IMR-90 (cell line): ENCODE data around the gene TFB2M. TPM values are rescaled to one million over a fixed set of nuclear protein-coding genes. Genes with fewer than 3 reads are reported as not detected.
A peak's percentile ranks its signal among the peaks of the same experiment; 100 is the strongest.

Experiments
- ATAC-seq: fragments of 200-7000 bp; cut with Tn5 transposase; 2 replicates; pipeline ENCODE4 v1.9.1; 2020; ENCODE audit warnings: low read depth, mild to moderate bottlenecking, moderate library complexity
- BruUV-seq: library from RNA; stranded (reverse); fragments of 400-500 nt; replicated peaks from 2 replicates; lab custom pipeline; 2021; lab: Mats Ljungman, UMichigan
- CTCF ChIA-PET: fragments of 300-600 bp; formaldehyde crosslinking; extraction: SDS; loops from one replicate; lab custom pipeline; 2021; ENCODE audit warnings: antibody characterized with exemption; lab: Yijun Ruan, JAX
- POLR2A ChIA-PET: fragments of 300-600 bp; sonication (Branson Sonifier 250); formaldehyde crosslinking; loops from one replicate; lab custom pipeline; 2022; ENCODE audit warnings: antibody characterized with exemption; ENCODE audit not compliant: unreplicated experiment; lab: Charles Lee
- DNase-seq: peaks from one replicate; pipeline ENCODE4 v3.0.0; 2013
- H2AFZ ChIP-seq: replicated peaks from 2 replicates; pipeline ENCODE3; 2013; ENCODE audit warnings: low read length, mild to moderate bottlenecking; ENCODE audit not compliant: poor library complexity
- H2AK5ac ChIP-seq: 2 replicates; pipeline ENCODE4 v1.6.1; 2013; ENCODE audit warnings: low read depth, low read length, inconsistent platforms
- H2AK9ac ChIP-seq: replicated peaks from 2 replicates; pipeline ENCODE3; 2013; ENCODE audit warnings: mild to moderate bottlenecking, low read depth, low read length, moderate library complexity; ENCODE audit not compliant: poor library complexity
- H2BK120ac ChIP-seq: 2 replicates; pipeline ENCODE4 v1.6.1; 2013; ENCODE audit warnings: low read depth, low read length, inconsistent platforms
- H2BK15ac ChIP-seq: 3 replicates; pipeline ENCODE4 v1.6.1; 2013; ENCODE audit warnings: low read depth, low read length, inconsistent platforms
- H2BK20ac ChIP-seq: 2 replicates; pipeline ENCODE4 v1.6.1; 2013; ENCODE audit warnings: low read depth, mild to moderate bottlenecking, inconsistent platforms, low read length, moderate library complexity
- H2BK5ac ChIP-seq: 2 replicates; pipeline ENCODE4 v1.6.1; 2013; ENCODE audit warnings: mild to moderate bottlenecking, low read depth, low read length, inconsistent platforms; ENCODE audit not compliant: poor library complexity, severe bottlenecking
- H3K14ac ChIP-seq: replicated peaks from 2 replicates; pipeline ENCODE4 v1.6.1; 2013; ENCODE audit warnings: low read depth, low read length, inconsistent platforms
- H3K18ac ChIP-seq: 2 replicates; pipeline ENCODE4 v1.6.1; 2013; ENCODE audit warnings: low read depth, low read length, control low read depth
- H3K23ac ChIP-seq: 2 replicates; pipeline ENCODE4 v1.6.1; 2013; ENCODE audit warnings: low read depth, low read length, inconsistent platforms
- H3K27ac ChIP-seq: 2 replicates; pipeline ENCODE4 v1.5.1; 2013; ENCODE audit warnings: mild to moderate bottlenecking, control low read depth, low read length; ENCODE audit not compliant: insufficient read depth
- H3K27me3 ChIP-seq: 2 replicates; pipeline ENCODE4 v1.6.1; 2013; ENCODE audit warnings: low read length; ENCODE audit not compliant: control insufficient read depth, insufficient read depth
- H3K36me3 ChIP-seq: 2 replicates; pipeline ENCODE4 v1.6.1; 2013; ENCODE audit warnings: low read length, mixed read lengths; ENCODE audit not compliant: control insufficient read depth, insufficient read depth
- H3K4ac ChIP-seq: 2 replicates; pipeline ENCODE4 v1.6.1; 2013; ENCODE audit warnings: low read depth, low read length, inconsistent platforms
- H3K4me1 ChIP-seq: 2 replicates; pipeline ENCODE4 v1.6.1; 2013; ENCODE audit warnings: low read length, mixed read lengths; ENCODE audit not compliant: control insufficient read depth, insufficient read depth
- H3K4me2 ChIP-seq: 2 replicates; pipeline ENCODE4 v1.6.1; 2013; ENCODE audit warnings: low read depth, mild to moderate bottlenecking, control low read depth, low read length, moderate library complexity
- H3K4me3 ChIP-seq: 2 replicates; pipeline ENCODE4 v1.5.1; 2013; ENCODE audit warnings: low read depth, mild to moderate bottlenecking, control low read depth, low read length, moderate library complexity; ENCODE audit not compliant: insufficient read depth
- H3K56ac ChIP-seq: 2 replicates; pipeline ENCODE4 v1.6.1; 2013; ENCODE audit warnings: low read length, inconsistent platforms; ENCODE audit not compliant: insufficient read depth; ENCODE audit errors: extremely low read depth
- H3K79me1 ChIP-seq, 2 experiments: 2 replicates each; pipeline ENCODE4 v1.6.1; 2013; ENCODE audit warnings: low read length in 2 of 2, inconsistent platforms in 1 of 2, low read depth in 1 of 2
- H3K9ac ChIP-seq: 2 replicates; pipeline ENCODE4 v1.6.1; 2013; ENCODE audit warnings: low read depth, low read length, control low read depth
- H3K9me1 ChIP-seq: 2 replicates; pipeline ENCODE4 v1.6.1; 2013; ENCODE audit warnings: low read length, inconsistent platforms; ENCODE audit not compliant: insufficient read depth
- H3K9me3 ChIP-seq: 2 replicates; pipeline ENCODE4 v1.6.1; 2013; ENCODE audit warnings: low read length; ENCODE audit not compliant: control insufficient read depth, insufficient read depth
- H4K20me1 ChIP-seq: 2 replicates; pipeline ENCODE4 v1.6.1; 2013; ENCODE audit warnings: low read length, inconsistent platforms; ENCODE audit not compliant: insufficient read depth
- H4K5ac ChIP-seq: 2 replicates; pipeline ENCODE4 v1.6.1; 2013; ENCODE audit warnings: mild to moderate bottlenecking, low read depth, low read length, control low read depth
- H4K8ac ChIP-seq, 2 experiments: 2 replicates each; pipeline ENCODE4 v1.6.1; 2013; ENCODE audit warnings: low read depth in 2 of 2, low read length in 2 of 2, control low read depth in 1 of 2, inconsistent platforms in 1 of 2
- H4K91ac ChIP-seq: 2 replicates; pipeline ENCODE4 v1.6.1; 2013; ENCODE audit warnings: low read depth, low read length, inconsistent platforms; ENCODE audit not compliant: insufficient read depth
- CTCF ChIP-seq: conservative IDR thresholded peaks from 2 replicates; pipeline ENCODE4 v1.5.1; 2012; ENCODE audit warnings: mild to moderate bottlenecking, low read depth, low read length, improper control_type of control experiment
- MAFK ChIP-seq: IDR thresholded peaks from 2 replicates; pipeline ENCODE4 v1.6.1; 2012; ENCODE audit warnings: low read depth, low read length, improper control_type of control experiment
- MAZ ChIP-seq: IDR thresholded peaks from 2 replicates; pipeline ENCODE4 v1.6.1; 2012; ENCODE audit warnings: low read depth, mild to moderate bottlenecking, low read length, improper control_type of control experiment, moderate library complexity, borderline replicate concordance
- NFE2L2 ChIP-seq: fragments of 150-350 bp; IDR thresholded peaks from 2 replicates; pipeline ENCODE4 v1.6.1; 2016; ENCODE audit warnings: low read depth, mild to moderate bottlenecking, low read length
- POLR2A ChIP-seq: IDR thresholded peaks from 2 replicates; pipeline ENCODE4 v1.6.1; 2012; ENCODE audit warnings: mild to moderate bottlenecking, low read depth, low read length
- RAD21 ChIP-seq: IDR thresholded peaks from 2 replicates; pipeline ENCODE4 v1.6.1; 2012; ENCODE audit warnings: low read length, improper control_type of control experiment
- RCOR1 ChIP-seq: IDR thresholded peaks from 2 replicates; pipeline ENCODE4 v1.6.1; 2012; ENCODE audit warnings: mild to moderate bottlenecking, low read length, improper control_type of control experiment; ENCODE audit not compliant: insufficient replicate concordance
- SMC3 ChIP-seq: fragments of 150-350 bp; IDR thresholded peaks from 2 replicates; pipeline ENCODE4 v1.6.1; 2016; ENCODE audit warnings: low read depth, mild to moderate bottlenecking, antibody characterized with exemption, low read length, moderate library complexity
- WGBS, 2 experiments: methylation state at CpG; one replicate each; pipeline versions ENCODE4 v1.1.5 to v1.1.7; 2013; ENCODE audit warnings: missing lambda C conversion rate in 2 of 2; ENCODE audit not compliant: insufficient read length in 1 of 2; ENCODE audit errors: extremely low coverage in 2 of 2; 5-methylcytosine and 5-hydroxymethylcytosine counted together
- dilution Hi-C: fragments of 300-500 bp; cut with HindIII; formaldehyde crosslinking; loops from one replicate; pipeline ENCODE4 v1.14.3; 2018; ENCODE audit warnings: low sequenced_read_pairs; ENCODE audit not compliant: unreplicated experiment
- in situ Hi-C: fragments of 300-500 bp; cut with MboI; formaldehyde crosslinking; loops from 3 replicates; pipeline ENCODE4 v1.14.3; 2019; ENCODE audit warnings: low sequenced_read_pairs, inconsistent platforms, mixed read lengths
- intact Hi-C: fragments of 100-400 bp; cut with micrococcal nuclease; formaldehyde crosslinking; loops from 2 replicates; pipeline ENCODE4 v1.10.0; 2022
- polyA plus RNA-seq, 3 experiments: library from polyadenylated mRNA; depleted of rRNA; stranded (reverse); fragments of >200 nt; gene quantifications; 2 replicates each; pipeline ENCODE4 v1.2.3, GENCODE V29; 2012; ENCODE audit warnings: low replicate concordance in 1 of 3
- total RNA-seq: library from RNA; depleted of rRNA; stranded (reverse); fragments of >200 nt; gene quantifications from 2 replicates; pipeline ENCODE4 v1.2.3, GENCODE V29; 2012

TFB2M gene
- total and polyA plus RNA-seq, 2 of the 4 experiments (the other 2 are of a cell fraction): 13.3 to 15.7 TPM

GRCh38 chr1:246597971-246598370 is 31.9 kb upstream of the TFB2M start:
- Histone ChIP-seq H3K9ac (no peak overlapping the region), H4K91ac (no peak overlapping the region), H3K4me1 (peaks cover 11% of the 10 kb centered on the region), H2BK5ac (no peak overlapping the region), H3K23ac (no peak overlapping the region), H4K5ac (no peak overlapping the region), H2AFZ (no peak overlapping the region), H3K4me2 (no peak overlapping the region), H3K9me3 (no peaks in the 10 kb centered on the region), H2AK9ac (no peak overlapping the region), H3K14ac (0 out of 2 replicates have a peak overlapping the region, but pooled peaks have one; percentile 0), H3K27me3 (no peaks in the 10 kb centered on the region), H3K79me1 (peaks cover 21 to 80% of the 10 kb centered on the region in 2 experiments), H3K9me1 (peaks cover 20% of the 10 kb centered on the region), H3K36me3 (peaks cover 2% of the 10 kb centered on the region), H4K20me1 (peaks cover 8% of the 10 kb centered on the region; the same call in 1 of the 2 replicates), H3K56ac (no peak overlapping the region), H4K8ac (no peak overlapping the region), H2BK120ac (no peak overlapping the region; the same call in 1 of the 2 replicates), H3K4me3 (no peak overlapping the region), H3K4ac (peak overlapping the region; percentile 27; the same call in 1 of the 2 replicates), H2BK20ac (no peak overlapping the region), H2BK15ac (no peak overlapping the region), H3K27ac (no peak overlapping the region), H2AK5ac (no peak overlapping the region), H3K18ac (no peak overlapping the region)
- intact Hi-C loops: loop anchor here (5.0 kb wide), 1 partner anchor 34 kb away; no protein-coding TSS in a partner anchor
- dilution Hi-C loops: no loop called here
- DNase-seq (no peak), ATAC-seq (no peak)
- in situ Hi-C loops: no loop called here
- ChIA-PET CTCF (interaction anchor here (0.7 kb wide), 1 partner anchor 35 kb away, joined by 3 read pairs; no protein-coding TSS in a partner anchor), POLR2A (no interaction called here)
- no CpG with 5 or more reads among the region's 7 CpGs for WGBS, 2 experiments
- no peak for TF ChIP-seq MAZ
- TF ChIP-seq NFE2L2: no peak
- TF ChIP-seq RAD21: no peak
- TF ChIP-seq CTCF: no peak
- TF ChIP-seq SMC3: no peak
- TF ChIP-seq POLR2A: no peak
- no peak for TF ChIP-seq MAFK
- TF ChIP-seq RCOR1: no peak
- BruUV-seq: no TSS peak
